ENCODE measurements around the gene SLX4IP.

Gene SLX4IP

GRCh38 chr20:10637563-10637962 is 202.5 kb downstream of the SLX4IP start:
- FAIRE-seq = no peak

- FAIRE-seq = no peak
Observed at GRCh38 chr20:10639077-10639736, 204.1 kb downstream of the SLX4IP start.

- no peak for FAIRE-seq
Observed at GRCh38 chr20:10639737-10640556, 204.8 kb downstream of the SLX4IP start.

- no peak for FAIRE-seq
Observed at GRCh38 chr20:10640897-10641296, 205.8 kb downstream of the SLX4IP start.

- no peak for FAIRE-seq
Observed at GRCh38 chr20:10641467-10641866, 206.4 kb downstream of the SLX4IP start.

- no peak for FAIRE-seq
Observed at GRCh38 chr20:10641893-10642292, 206.8 kb downstream of the SLX4IP start.

GRCh38 chr20:10642856-10643559 is 207.9 kb downstream of the SLX4IP start:
- FAIRE-seq = no peak

- no peak for FAIRE-seq
Observed at GRCh38 chr20:10643560-10643873, 208.4 kb downstream of the SLX4IP start.

GRCh38 chr20:10644458-10645204 is 209.5 kb downstream of the SLX4IP start:
- no peak for FAIRE-seq

- FAIRE-seq = no peak
Observed at GRCh38 chr20:10645205-10645570, 210.1 kb downstream of the SLX4IP start.

GRCh38 chr20:10646006-10646405 is 210.9 kb downstream of the SLX4IP start:
- FAIRE-seq = no peak

- FAIRE-seq = no peak
Observed at GRCh38 chr20:10646886-10647420, 211.8 kb downstream of the SLX4IP start.

GRCh38 chr20:10647471-10647870 is 212.4 kb downstream of the SLX4IP start:
- no peak for FAIRE-seq

- FAIRE-seq = no peak
Observed at GRCh38 chr20:10647909-10648308, 212.8 kb downstream of the SLX4IP start.

- FAIRE-seq = no peak
Observed at GRCh38 chr20:10648651-10649050, 213.5 kb downstream of the SLX4IP start.

- no peak for FAIRE-seq
Observed at GRCh38 chr20:10649080-10649796, 214.1 kb downstream of the SLX4IP start.

GRCh38 chr20:10649797-10650160 is 214.7 kb downstream of the SLX4IP start:
- FAIRE-seq = no peak

GRCh38 chr20:10651227-10651990 is 216.3 kb downstream of the SLX4IP start:
- FAIRE-seq = no peak

GRCh38 chr20:10652185-10652584 is 217.1 kb downstream of the SLX4IP start:
- no peak for FAIRE-seq

GRCh38 chr20:10652660-10653261 is 217.7 kb downstream of the SLX4IP start:
- FAIRE-seq = no peak

GRCh38 chr20:10653599-10654249 is 218.6 kb downstream of the SLX4IP start:
- no peak for FAIRE-seq
